Measurements from ENCODE around the gene PNLDC1.
"Not testable (repeated sequence)": the region's sequence is repeated elsewhere in the genome, so short reads cannot be mapped to it uniquely, and the experiment has no call there.

Gene PNLDC1

DNA sequence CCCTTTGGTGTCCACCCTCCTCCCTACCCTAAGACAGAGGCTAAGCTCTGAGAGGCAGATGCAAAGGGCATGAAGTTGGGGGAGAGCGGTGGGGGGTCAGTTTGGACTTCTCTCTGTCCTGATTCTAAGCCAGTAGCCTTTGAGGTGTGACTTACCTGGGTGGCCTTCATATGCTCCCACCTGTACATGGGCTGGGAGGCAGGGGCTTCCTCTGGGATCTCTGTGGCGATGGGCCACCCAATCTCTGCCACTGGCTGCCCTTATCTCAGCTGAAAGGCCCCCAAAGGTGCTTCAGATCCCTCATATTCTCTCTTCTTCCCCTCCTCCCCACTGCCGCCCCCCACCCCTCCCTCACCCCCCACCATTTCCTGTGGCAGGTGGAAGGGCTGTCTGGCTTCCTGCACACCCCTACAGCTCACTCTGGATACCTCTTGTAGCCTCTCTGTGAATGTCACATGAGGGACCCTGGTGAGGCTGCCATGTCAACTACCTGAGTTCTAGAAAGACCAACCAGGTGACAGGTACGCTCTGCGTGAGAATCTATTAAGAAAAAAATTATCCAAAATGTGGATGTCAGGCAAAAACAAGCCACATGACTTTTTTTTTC lies 34.0 kb downstream of the PNLDC1 start:
- no peaks in the 10 kb centered on the region for H3K9me3 ChIP-seq (ENCODE audit: control insufficient read depth in 2 of 2, low read length in 2 of 2)
- H3K27me3 ChIP-seq (ENCODE audit: control insufficient read depth in 1 of 2, insufficient read depth in 2 of 2, low read length in 2 of 2): peaks cover 0 to 2% of the 10 kb centered on the region in 2 donors
- H3K27ac ChIP-seq (ENCODE audit: low read length): no peak overlapping the region
- no peak overlapping the region for H3K4me3 ChIP-seq (ENCODE audit: low read length in 2 of 2)
- no peaks in the 10 kb centered on the region for H3K4me1 ChIP-seq (ENCODE audit: control insufficient read depth, insufficient read depth, low read length)
- H3K9ac ChIP-seq (ENCODE audit: low read length in 2 of 2): no peak overlapping the region
- no peaks in the 10 kb centered on the region for H3K36me3 ChIP-seq (ENCODE audit: control insufficient read depth in 2 of 2, insufficient read depth in 2 of 2, low read length in 2 of 2)

DNA sequence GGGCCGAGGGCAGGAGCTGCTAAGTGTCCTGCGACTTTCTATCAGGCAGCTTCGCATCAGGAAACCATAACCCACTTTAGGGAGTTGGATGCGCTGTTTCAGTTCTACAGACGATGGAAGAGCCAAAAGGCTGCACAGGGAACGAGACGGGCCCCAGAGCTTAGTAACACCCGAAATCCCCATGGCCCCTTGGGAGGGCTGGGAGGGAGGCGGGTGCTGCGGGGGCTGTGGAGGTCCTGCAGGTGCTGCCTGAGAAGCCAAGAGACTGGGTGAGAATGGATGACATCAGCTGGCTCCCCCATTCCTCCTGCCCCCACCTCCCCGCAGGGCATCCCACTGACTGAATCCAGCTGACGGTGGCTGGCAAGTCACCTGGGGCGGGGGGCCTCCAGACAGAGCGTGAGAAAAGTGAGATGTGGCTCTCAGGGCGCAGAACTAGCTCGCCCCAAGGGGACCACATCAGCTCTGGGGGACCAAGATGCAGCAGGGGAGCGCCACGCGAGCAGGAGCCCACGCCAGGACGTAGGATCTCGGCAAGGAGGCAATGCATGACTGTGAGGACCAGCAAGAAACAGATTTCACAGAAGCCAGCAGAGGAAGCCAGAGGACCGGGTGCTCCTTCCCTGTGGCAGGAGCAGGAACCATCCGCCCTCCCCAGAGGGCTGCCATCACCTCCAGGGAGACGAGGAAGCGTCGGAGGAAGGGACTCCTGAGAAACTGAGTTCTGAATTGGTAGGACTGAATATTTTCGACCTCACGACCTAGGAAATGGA lies 36.8 kb downstream of the PNLDC1 start:
- H3K9ac ChIP-seq (ENCODE audit: low read length in 2 of 2): no peak overlapping the region
- H3K27ac ChIP-seq (ENCODE audit: low read length): no peak overlapping the region
- H3K9me3 ChIP-seq (ENCODE audit: control insufficient read depth in 2 of 2, low read length in 2 of 2): no peaks in the 10 kb centered on the region
- H3K4me3 ChIP-seq (ENCODE audit: low read length in 2 of 2): no peak overlapping the region
- no peaks in the 10 kb centered on the region for H3K27me3 ChIP-seq (ENCODE audit: control insufficient read depth in 1 of 2, insufficient read depth in 2 of 2, low read length in 2 of 2)
- H3K4me1 ChIP-seq (ENCODE audit: control insufficient read depth, insufficient read depth, low read length): no peaks in the 10 kb centered on the region
- H3K36me3 ChIP-seq (ENCODE audit: control insufficient read depth in 2 of 2, insufficient read depth in 2 of 2, low read length in 2 of 2): no peaks in the 10 kb centered on the region

DNA sequence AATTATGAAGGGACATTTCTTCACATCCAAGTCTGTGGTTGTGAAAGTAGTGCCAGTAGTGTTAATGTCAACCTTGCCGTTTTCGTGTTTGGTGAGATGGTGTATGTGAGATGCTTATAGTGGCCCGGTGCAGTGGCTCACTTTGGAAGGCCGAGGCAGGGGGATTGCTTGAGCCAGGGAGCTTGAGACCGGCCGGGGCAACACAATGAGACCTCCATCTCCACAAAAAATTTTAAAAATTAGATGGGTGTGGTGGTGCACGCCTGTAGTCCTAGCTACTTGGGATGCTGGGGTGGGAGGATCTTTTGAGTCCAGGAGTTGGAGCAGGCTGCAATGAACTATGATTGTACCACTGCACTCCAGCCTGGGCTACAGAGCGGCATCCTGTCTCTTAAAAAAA lies 37.4 kb downstream of the PNLDC1 start:
- H3K9me3 ChIP-seq (ENCODE audit: control insufficient read depth in 2 of 2, low read length in 2 of 2): no peaks in the 10 kb centered on the region
- no peak overlapping the region for H3K27ac ChIP-seq (ENCODE audit: low read length)
- no peak overlapping the region for H3K9ac ChIP-seq (ENCODE audit: low read length in 2 of 2)
- H3K27me3 ChIP-seq (ENCODE audit: control insufficient read depth in 1 of 2, insufficient read depth in 2 of 2, low read length in 2 of 2): no peaks in the 10 kb centered on the region
- no peak overlapping the region for H3K4me3 ChIP-seq (ENCODE audit: low read length in 2 of 2)
- H3K36me3 ChIP-seq (ENCODE audit: control insufficient read depth in 2 of 2, insufficient read depth in 2 of 2, low read length in 2 of 2): no peaks in the 10 kb centered on the region
- no peaks in the 10 kb centered on the region for H3K4me1 ChIP-seq (ENCODE audit: control insufficient read depth, insufficient read depth, low read length)

DNA sequence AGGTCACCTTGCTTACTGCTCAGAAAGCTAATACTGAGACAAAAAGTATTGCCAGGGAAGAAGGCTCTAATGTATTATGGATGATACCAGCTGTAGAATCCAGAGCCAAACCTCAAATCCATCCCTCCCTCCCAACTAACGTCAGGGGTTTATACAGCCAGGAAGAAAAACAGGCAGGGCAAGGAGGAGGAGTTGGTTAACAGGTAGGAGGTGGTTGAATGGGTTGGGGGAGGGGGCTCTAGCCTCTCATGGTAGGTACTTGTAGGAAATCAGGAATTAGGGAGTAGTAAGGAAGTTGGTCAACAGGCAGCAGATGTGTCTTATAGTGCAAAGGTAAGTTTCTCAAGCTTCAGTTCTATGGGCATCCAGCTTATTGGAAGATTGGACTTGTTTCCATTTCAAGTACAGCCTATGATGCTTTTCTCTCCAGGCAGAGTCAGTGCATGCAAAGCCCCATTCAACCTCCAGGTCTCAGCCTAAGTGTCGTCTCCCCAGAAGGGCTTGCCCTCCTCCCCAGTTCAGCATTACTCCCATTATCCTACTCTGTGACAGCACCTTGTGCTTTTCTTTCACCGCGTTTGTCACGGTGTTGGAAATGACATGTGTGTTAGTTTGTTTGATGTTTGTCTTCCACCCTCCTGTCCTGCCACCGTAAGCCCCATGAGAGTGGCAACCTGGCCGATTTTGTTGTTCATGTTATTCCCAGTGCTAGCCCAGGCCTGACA lies 38.1 kb downstream of the PNLDC1 start:
- Histone ChIP-seq H3K36me3 (ENCODE audit: control insufficient read depth in 2 of 2, insufficient read depth in 2 of 2, low read length in 2 of 2) (no peaks in the 10 kb centered on the region), H3K9ac (ENCODE audit: low read length in 2 of 2) (no peak overlapping the region), H3K9me3 (ENCODE audit: control insufficient read depth in 2 of 2, low read length in 2 of 2) (no peaks in the 10 kb centered on the region), H3K4me3 (ENCODE audit: low read length in 2 of 2) (no peak overlapping the region), H3K27me3 (ENCODE audit: control insufficient read depth in 1 of 2, insufficient read depth in 2 of 2, low read length in 2 of 2) (no peaks in the 10 kb centered on the region), H3K4me1 (ENCODE audit: control insufficient read depth, insufficient read depth, low read length) (no peaks in the 10 kb centered on the region), H3K27ac (ENCODE audit: low read length) (no peak overlapping the region)

DNA sequence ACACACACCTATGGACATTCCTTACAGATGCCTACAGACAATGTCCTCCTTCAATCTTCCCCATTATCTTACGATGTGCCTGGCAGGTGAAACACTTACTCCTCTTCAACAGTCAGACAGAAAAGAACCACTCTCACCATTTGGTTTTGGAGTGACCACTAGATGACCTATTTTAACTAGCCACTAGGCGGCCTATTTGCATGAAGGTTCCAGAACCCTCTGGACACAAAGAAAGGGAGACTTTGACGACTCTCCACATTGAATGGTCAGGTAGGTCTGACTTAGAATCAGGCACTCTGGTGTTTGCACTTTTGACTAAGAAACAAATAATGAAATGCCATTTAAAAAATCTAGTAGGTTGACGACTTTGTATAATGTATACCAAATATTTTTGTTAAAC lies 42.0 kb downstream of the PNLDC1 start:
- no peak overlapping the region for H3K9ac ChIP-seq (ENCODE audit: low read length in 2 of 2)
- H3K9me3 ChIP-seq (ENCODE audit: control insufficient read depth in 2 of 2, low read length in 2 of 2): no peaks in the 10 kb centered on the region
- H3K36me3 ChIP-seq (ENCODE audit: control insufficient read depth in 2 of 2, insufficient read depth in 2 of 2, low read length in 2 of 2): no peaks in the 10 kb centered on the region
- no peaks in the 10 kb centered on the region for H3K4me1 ChIP-seq (ENCODE audit: control insufficient read depth, insufficient read depth, low read length)
- no peak overlapping the region for H3K4me3 ChIP-seq (ENCODE audit: low read length in 2 of 2)
- no peak overlapping the region for H3K27ac ChIP-seq (ENCODE audit: low read length)
- H3K27me3 ChIP-seq (ENCODE audit: control insufficient read depth in 1 of 2, insufficient read depth in 2 of 2, low read length in 2 of 2): no peaks in the 10 kb centered on the region

DNA sequence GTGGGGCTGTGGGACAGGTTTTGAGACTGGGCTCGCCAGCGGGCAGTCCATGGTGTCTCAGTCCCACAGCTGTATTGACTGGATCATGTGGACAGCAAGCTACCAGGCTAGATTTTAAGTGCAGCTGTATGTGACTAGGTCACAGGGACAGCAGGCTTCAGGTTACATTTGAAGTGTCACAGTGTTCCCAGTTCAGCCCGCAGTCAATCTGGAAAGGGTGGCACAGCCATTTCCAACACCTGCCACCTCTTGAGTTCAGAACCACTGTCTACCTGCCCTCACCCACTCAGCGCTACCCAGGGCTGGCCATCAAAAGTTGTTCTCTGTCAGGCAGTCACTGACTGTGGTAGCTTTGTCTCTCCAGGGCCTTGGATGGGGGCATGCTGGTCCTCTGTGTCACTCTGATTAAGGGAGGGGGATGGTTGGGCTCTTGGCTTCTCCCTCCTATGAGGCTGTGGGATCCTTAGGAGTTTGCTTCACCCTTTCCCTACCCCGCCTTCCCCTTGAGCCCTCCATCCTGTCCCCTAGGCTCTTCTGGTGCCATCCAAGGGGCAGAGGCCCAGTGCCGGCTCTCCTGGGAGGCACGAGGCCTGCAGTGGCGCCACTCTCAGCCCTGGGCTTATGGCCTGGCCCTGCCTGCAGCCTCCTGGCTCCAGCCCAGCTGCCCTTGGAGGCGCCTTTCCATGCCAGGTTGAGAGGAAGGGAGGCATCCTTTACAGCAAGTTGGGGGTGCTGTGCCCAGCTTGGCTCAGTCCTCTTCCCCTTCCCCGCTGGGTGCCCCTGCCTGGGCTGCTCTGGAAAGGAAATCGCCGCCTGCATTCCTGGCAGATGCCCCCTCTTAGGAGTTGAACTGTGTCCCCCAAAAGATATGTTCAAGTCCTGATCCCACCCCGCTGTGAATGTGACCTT lies 44.9 kb downstream of the PNLDC1 start:
- Histone ChIP-seq H3K9ac (ENCODE audit: low read length in 2 of 2) (no peak overlapping the region), H3K4me1 (ENCODE audit: control insufficient read depth, insufficient read depth, low read length) (no peaks in the 10 kb centered on the region), H3K36me3 (ENCODE audit: control insufficient read depth in 2 of 2, insufficient read depth in 2 of 2, low read length in 2 of 2) (no peaks in the 10 kb centered on the region), H3K27me3 (ENCODE audit: control insufficient read depth in 1 of 2, insufficient read depth in 2 of 2, low read length in 2 of 2) (no peaks in the 10 kb centered on the region), H3K27ac (ENCODE audit: low read length) (no peak overlapping the region), H3K4me3 (ENCODE audit: low read length in 2 of 2) (no peak overlapping the region), H3K9me3 (ENCODE audit: control insufficient read depth in 2 of 2, low read length in 2 of 2) (no peaks in the 10 kb centered on the region)

DNA sequence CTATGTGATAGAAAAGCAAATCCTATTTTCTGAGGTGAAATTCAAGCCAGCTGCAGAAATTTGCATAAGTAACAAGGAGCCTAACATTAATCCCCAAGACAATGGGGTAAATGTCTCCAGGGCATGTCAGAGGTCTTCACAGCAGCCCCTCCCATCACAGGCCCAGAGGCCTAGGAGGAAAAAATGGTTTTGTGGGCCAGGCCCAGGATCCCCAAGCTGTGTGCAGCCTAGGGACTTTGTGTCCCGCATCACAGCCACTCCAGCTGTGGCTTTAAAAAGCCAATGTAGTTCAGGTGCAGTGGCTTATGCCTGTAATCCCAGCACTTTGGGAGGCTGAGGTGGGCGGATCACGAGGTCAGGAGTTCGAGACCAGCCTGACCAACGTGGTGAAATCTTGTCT lies 48.5 kb downstream of the PNLDC1 start:
- H3K4me1 ChIP-seq (ENCODE audit: control insufficient read depth, insufficient read depth, low read length); H3K27ac ChIP-seq (ENCODE audit: low read length); H3K9me3 ChIP-seq (ENCODE audit: control insufficient read depth in 2 of 2, low read length in 2 of 2); H3K4me3 ChIP-seq (ENCODE audit: low read length in 2 of 2); H3K9ac ChIP-seq (ENCODE audit: low read length in 2 of 2); H3K36me3 ChIP-seq (ENCODE audit: control insufficient read depth in 2 of 2, insufficient read depth in 2 of 2, low read length in 2 of 2); H3K27me3 ChIP-seq (ENCODE audit: control insufficient read depth in 1 of 2, insufficient read depth in 2 of 2, low read length in 2 of 2): not testable (repeated sequence)

DNA sequence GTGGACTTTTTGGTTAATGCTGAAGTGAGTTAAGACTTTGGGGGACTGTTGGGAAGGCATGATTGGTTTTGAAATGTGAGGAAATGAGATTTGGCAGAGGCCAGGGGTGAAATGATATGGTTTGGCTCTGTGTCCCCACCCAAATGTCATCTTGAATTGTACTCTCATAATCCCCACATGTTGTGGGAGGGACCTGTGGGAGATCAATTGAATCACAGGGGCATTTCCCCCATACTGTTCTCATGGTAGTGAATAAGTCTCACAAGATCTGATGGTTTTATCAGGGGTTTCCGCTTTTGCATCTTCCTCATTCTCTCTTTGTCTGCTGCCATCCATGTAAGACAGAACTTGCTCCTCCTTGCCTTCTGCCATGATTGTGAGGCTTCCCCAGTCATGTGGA lies 49.8 kb downstream of the PNLDC1 start:
- not testable (repeated sequence) for H3K36me3 ChIP-seq (ENCODE audit: control insufficient read depth in 2 of 2, insufficient read depth in 2 of 2, low read length in 2 of 2); H3K4me1 ChIP-seq (ENCODE audit: control insufficient read depth, insufficient read depth, low read length); H3K4me3 ChIP-seq (ENCODE audit: low read length in 2 of 2); H3K9me3 ChIP-seq (ENCODE audit: control insufficient read depth in 2 of 2, low read length in 2 of 2); H3K27ac ChIP-seq (ENCODE audit: low read length); H3K9ac ChIP-seq (ENCODE audit: low read length in 2 of 2); H3K27me3 ChIP-seq (ENCODE audit: control insufficient read depth in 1 of 2, insufficient read depth in 2 of 2, low read length in 2 of 2)

DNA sequence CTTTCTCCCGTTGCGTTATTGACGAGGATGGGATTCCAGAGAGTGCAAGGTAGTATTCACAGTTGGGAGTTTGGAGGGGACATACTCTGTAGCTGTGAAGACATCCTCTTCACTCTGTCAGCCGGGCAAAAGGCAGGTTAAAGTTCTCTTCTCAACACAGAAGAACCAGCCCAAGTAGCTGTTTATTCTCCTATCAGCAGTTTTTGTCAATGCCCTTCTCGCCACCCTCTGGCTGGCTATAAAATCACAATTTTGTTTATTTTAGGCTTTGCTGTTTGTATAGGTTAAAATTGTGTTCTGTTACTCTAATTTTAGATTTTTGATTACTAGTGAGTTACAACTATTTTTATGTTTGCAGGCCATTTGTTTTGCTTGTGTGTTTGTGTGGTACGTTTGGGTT lies 52.8 kb downstream of the PNLDC1 start:
- H3K9ac ChIP-seq (ENCODE audit: low read length in 2 of 2): no peak overlapping the region
- H3K4me3 ChIP-seq (ENCODE audit: low read length in 2 of 2): no peak overlapping the region
- no peaks in the 10 kb centered on the region for H3K4me1 ChIP-seq (ENCODE audit: control insufficient read depth, insufficient read depth, low read length)
- H3K27me3 ChIP-seq (ENCODE audit: control insufficient read depth in 1 of 2, insufficient read depth in 2 of 2, low read length in 2 of 2): no peaks in the 10 kb centered on the region
- H3K9me3 ChIP-seq (ENCODE audit: control insufficient read depth in 2 of 2, low read length in 2 of 2): no peaks in the 10 kb centered on the region
- no peak overlapping the region for H3K27ac ChIP-seq (ENCODE audit: low read length)
- H3K36me3 ChIP-seq (ENCODE audit: control insufficient read depth in 2 of 2, insufficient read depth in 2 of 2, low read length in 2 of 2): no peaks in the 10 kb centered on the region

DNA sequence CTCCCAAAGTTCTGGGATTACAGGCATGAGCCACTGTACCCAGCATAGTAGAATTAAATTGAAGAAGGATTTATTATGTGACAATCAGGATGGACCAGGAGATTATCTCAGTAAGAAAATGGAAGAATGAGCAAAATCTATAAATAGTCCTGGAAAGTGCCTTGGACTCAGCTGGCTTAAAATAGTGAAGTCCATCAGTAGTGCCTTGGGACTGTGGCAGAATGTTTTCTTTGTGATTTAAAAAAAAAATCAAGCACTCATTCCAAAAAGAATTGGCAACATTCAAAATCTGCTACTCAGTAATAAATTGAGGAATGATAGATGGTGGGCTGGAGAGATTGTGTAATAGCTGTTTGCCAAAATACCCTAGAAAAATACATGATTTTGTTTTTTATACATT lies 53.7 kb downstream of the PNLDC1 start:
- H3K4me3 ChIP-seq (ENCODE audit: low read length in 2 of 2): no peak overlapping the region
- H3K27ac ChIP-seq (ENCODE audit: low read length): no peak overlapping the region

More for the DNA sequence above, 53.7 kb downstream of the PNLDC1 start:
- H3K4me1 ChIP-seq (ENCODE audit: control insufficient read depth, insufficient read depth, low read length): no peaks in the 10 kb centered on the region
- H3K9ac ChIP-seq (ENCODE audit: low read length in 2 of 2): no peak overlapping the region
- no peaks in the 10 kb centered on the region for H3K27me3 ChIP-seq (ENCODE audit: control insufficient read depth in 1 of 2, insufficient read depth in 2 of 2, low read length in 2 of 2)
- H3K9me3 ChIP-seq (ENCODE audit: control insufficient read depth in 2 of 2, low read length in 2 of 2): no peaks in the 10 kb centered on the region
- H3K36me3 ChIP-seq (ENCODE audit: control insufficient read depth in 2 of 2, insufficient read depth in 2 of 2, low read length in 2 of 2): no peaks in the 10 kb centered on the region

Data from stomach smooth muscle (tissue), 2 donors.